GM18868 (cell line): Measurements from ENCODE around the gene ANXA6.
"Not testable (repeated sequence)": the region's sequence is repeated elsewhere in the genome, so short reads cannot be mapped to it uniquely, and the experiment has no call there.

Experiments
- ATAC-seq: cut with Tn5 transposase; IDR thresholded peaks from one replicate; pipeline ENCODE4 v1.9.1; 2021; ENCODE audit warnings: mild to moderate bottlenecking, moderate library complexity; ENCODE audit not compliant: unreplicated experiment

The ANXA6 gene

GRCh38 chr5:151157426-151158286, at the start of gene ANXA6:
Gene ANXA6 (minus strand): TSS chr5:151157779. CDS start chr5:151147901, 9,878 bp downstream.
- peak; percentile 49 for ATAC-seq

GRCh38 chr5:151205411-151205810, 47.8 kb upstream of the ANXA6 start:
- no peak for ATAC-seq

- no peak for ATAC-seq
Measured at GRCh38 chr5:151204051-151204450, 46.5 kb upstream of the ANXA6 start.

- ATAC-seq: peak; percentile 75
Measured at GRCh38 chr5:151202381-151203139, 45.0 kb upstream of the ANXA6 start.

- ATAC-seq: no peak
Measured at GRCh38 chr5:151200913-151201595, 43.5 kb upstream of the ANXA6 start.

GRCh38 chr5:151199581-151200185, 42.1 kb upstream of the ANXA6 start:
- ATAC-seq: no peak

GRCh38 chr5:151198861-151199260, 41.3 kb upstream of the ANXA6 start:
- ATAC-seq: no peak

- ATAC-seq: not testable (repeated sequence)
Measured at GRCh38 chr5:151197291-151197600, 39.7 kb upstream of the ANXA6 start.

GRCh38 chr5:151196556-151197290, 39.1 kb upstream of the ANXA6 start:
- peak; percentile 98 for ATAC-seq

GRCh38 chr5:151195622-151196021, 38.0 kb upstream of the ANXA6 start:
- no peak for ATAC-seq

- ATAC-seq: no peak
Measured at GRCh38 chr5:151192626-151193025, 35.0 kb upstream of the ANXA6 start.

GRCh38 chr5:151191661-151192060, 34.1 kb upstream of the ANXA6 start:
- no peak for ATAC-seq

- no peak for ATAC-seq
Measured at GRCh38 chr5:151189151-151189550, 31.6 kb upstream of the ANXA6 start.

- ATAC-seq: no peak
Measured at GRCh38 chr5:151186538-151186937, 29.0 kb upstream of the ANXA6 start.

GRCh38 chr5:151186052-151186451, 28.5 kb upstream of the ANXA6 start:
- ATAC-seq: no peak

GRCh38 chr5:151184316-151185042, 26.9 kb upstream of the ANXA6 start:
- ATAC-seq: no peak

GRCh38 chr5:151183456-151184245, 26.1 kb upstream of the ANXA6 start:
- no peak for ATAC-seq

GRCh38 chr5:151182976-151183375, 25.4 kb upstream of the ANXA6 start:
- ATAC-seq: no peak

- no peak for ATAC-seq
Measured at GRCh38 chr5:151182524-151182900, 24.9 kb upstream of the ANXA6 start.
